ENCODE measurements around the gene GPSM1.

- TF ChIP-seq CTCF (IDR thresholded peaks at IDR 0.05) (no peak), POLR2A (IDR thresholded peaks at IDR 0.05) (no peak)
These were observed 40.9 kb downstream of the GPSM1 start for GRCh38 chr9:136368190-136368589.
